ENCODE results near the gene MEMO1.

GRCh38 chr2:31967790-31968189, 43.0 kb downstream of the MEMO1 start:
- TF ChIP-seq POLR2A (IDR thresholded peaks at IDR 0.05; ENCODE audit: low read depth, low read length) = no peak
- TF ChIP-seq, protein P1, sequence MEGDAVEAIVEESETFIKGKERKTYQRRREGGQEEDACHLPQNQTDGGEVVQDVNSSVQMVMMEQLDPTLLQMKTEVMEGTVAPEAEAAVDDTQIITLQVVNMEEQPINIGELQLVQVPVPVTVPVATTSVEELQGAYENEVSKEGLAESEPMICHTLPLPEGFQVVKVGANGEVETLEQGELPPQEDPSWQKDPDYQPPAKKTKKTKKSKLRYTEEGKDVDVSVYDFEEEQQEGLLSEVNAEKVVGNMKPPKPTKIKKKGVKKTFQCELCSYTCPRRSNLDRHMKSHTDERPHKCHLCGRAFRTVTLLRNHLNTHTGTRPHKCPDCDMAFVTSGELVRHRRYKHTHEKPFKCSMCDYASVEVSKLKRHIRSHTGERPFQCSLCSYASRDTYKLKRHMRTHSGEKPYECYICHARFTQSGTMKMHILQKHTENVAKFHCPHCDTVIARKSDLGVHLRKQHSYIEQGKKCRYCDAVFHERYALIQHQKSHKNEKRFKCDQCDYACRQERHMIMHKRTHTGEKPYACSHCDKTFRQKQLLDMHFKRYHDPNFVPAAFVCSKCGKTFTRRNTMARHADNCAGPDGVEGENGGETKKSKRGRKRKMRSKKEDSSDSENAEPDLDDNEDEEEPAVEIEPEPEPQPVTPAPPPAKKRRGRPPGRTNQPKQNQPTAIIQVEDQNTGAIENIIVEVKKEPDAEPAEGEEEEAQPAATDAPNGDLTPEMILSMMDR (IDR thresholded peaks at IDR 0.05; ENCODE audit: extremely low read depth in 1 of 2, insufficient read depth in 1 of 2, low read depth in 1 of 2, low read length in 2 of 2) = no peak
- TF ChIP-seq MAX (IDR thresholded peaks at IDR 0.05; ENCODE audit: insufficient read depth, insufficient read length) = no peak
- no peak for TF ChIP-seq EZH2 (IDR thresholded peaks at IDR 0.05; ENCODE audit: borderline replicate concordance, low read depth, low read length, severe bottlenecking)
- no peak for TF ChIP-seq GATA2 (IDR thresholded peaks at IDR 0.05; ENCODE audit: insufficient read depth, insufficient read length, low read depth, low read length)
- TF ChIP-seq POLR2AphosphoS5 (IDR thresholded peaks at IDR 0.05; ENCODE audit: insufficient read depth, low read depth, low read length) = no peak

Data from endothelial cell of umbilical vein (primary cell).